ENCODE measurements around the gene FAM98A.

DNA sequence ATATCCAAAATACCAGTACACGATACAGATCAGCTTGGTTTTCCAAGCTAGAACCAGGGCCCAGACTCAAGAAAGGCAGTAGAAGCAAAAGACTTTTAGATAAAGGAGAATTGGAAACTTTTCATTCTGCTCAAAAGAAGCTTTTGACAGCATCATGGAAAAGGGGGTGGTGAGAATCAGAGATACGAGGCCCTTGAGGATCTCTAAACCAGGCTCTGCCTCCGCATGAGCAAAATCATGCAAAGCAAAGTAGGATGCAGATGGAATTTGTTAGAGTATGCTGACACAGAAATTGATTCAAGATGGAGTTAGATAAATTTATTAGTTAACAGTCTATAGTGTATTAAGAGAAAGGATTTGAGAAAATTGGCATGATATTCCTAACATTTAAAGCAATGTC, 39.8 kb downstream of the FAM98A start:
- TF ChIP-seq TAF1 (IDR thresholded peaks at IDR 0.05; ENCODE audit: borderline replicate concordance, insufficient read depth, low read length): no peak
- TF ChIP-seq POLR2AphosphoS5 (IDR thresholded peaks at IDR 0.05; ENCODE audit: low read depth, low read length): no peak
- TF ChIP-seq, protein P1, sequence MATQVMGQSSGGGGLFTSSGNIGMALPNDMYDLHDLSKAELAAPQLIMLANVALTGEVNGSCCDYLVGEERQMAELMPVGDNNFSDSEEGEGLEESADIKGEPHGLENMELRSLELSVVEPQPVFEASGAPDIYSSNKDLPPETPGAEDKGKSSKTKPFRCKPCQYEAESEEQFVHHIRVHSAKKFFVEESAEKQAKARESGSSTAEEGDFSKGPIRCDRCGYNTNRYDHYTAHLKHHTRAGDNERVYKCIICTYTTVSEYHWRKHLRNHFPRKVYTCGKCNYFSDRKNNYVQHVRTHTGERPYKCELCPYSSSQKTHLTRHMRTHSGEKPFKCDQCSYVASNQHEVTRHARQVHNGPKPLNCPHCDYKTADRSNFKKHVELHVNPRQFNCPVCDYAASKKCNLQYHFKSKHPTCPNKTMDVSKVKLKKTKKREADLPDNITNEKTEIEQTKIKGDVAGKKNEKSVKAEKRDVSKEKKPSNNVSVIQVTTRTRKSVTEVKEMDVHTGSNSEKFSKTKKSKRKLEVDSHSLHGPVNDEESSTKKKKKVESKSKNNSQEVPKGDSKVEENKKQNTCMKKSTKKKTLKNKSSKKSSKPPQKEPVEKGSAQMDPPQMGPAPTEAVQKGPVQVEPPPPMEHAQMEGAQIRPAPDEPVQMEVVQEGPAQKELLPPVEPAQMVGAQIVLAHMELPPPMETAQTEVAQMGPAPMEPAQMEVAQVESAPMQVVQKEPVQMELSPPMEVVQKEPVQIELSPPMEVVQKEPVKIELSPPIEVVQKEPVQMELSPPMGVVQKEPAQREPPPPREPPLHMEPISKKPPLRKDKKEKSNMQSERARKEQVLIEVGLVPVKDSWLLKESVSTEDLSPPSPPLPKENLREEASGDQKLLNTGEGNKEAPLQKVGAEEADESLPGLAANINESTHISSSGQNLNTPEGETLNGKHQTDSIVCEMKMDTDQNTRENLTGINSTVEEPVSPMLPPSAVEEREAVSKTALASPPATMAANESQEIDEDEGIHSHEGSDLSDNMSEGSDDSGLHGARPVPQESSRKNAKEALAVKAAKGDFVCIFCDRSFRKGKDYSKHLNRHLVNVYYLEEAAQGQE (IDR thresholded peaks at IDR 0.05; ENCODE audit: insufficient read depth in 1 of 2, low read depth in 2 of 2, low read length in 2 of 2): no peak
